ENCODE results near the gene NFX1. TPM values are rescaled to one million over a fixed set of nuclear protein-coding genes. Genes with fewer than 3 reads are reported as not detected.

The NFX1 gene
- total RNA-seq, 1 donor from 2014 or later = 27.8 TPM

- Mint-ChIP-seq H3K4me1 (ENCODE audit: low read depth, unreplicated experiment) (peaks cover 20% of the 10 kb centered on the region), H3K4me3 (ENCODE audit: unreplicated experiment) (no peak overlapping the region), H3K27ac (ENCODE audit: unreplicated experiment) (no peak overlapping the region), H3K9me3 (ENCODE audit: unreplicated experiment) (no peaks in the 10 kb centered on the region), H3K27me3 (ENCODE audit: low read depth, unreplicated experiment) (no peaks in the 10 kb centered on the region), H3K36me3 (ENCODE audit: low read depth, unreplicated experiment) (peaks cover 26% of the 10 kb centered on the region)
- Histone ChIP-seq H3K9ac (ENCODE audit: low read length) (no peak overlapping the region), H3K27ac (ENCODE audit: low read depth, low read length) (no peak overlapping the region), H3K4me2 (ENCODE audit: low read length) (no peak overlapping the region), H2AFZ (ENCODE audit: low read depth, low read length) (no peak overlapping the region), H4K20me1 (ENCODE audit: insufficient read depth, low read length) (no peaks in the 10 kb centered on the region), H3K9me3 (ENCODE audit: insufficient read depth, low read depth, low read length) (no peaks in the 10 kb centered on the region), H3K4me1 (ENCODE audit: insufficient read depth, low read length) (peaks cover 20% of the 10 kb centered on the region), H3K79me2 (ENCODE audit: insufficient read depth, low read length) (peaks cover 5% of the 10 kb centered on the region), H3K4me3 (ENCODE audit: insufficient read depth, low read depth, low read length) (no peak overlapping the region), H3K36me3 (ENCODE audit: insufficient read depth, low read length) (peaks cover 38% of the 10 kb centered on the region), H3K27me3 (ENCODE audit: insufficient read depth, low read length) (no peaks in the 10 kb centered on the region)
- TF ChIP-seq CTCF (IDR thresholded peaks at IDR 0.05; ENCODE audit: insufficient read depth, low read depth, low read length) = no peak
- no peak for TF ChIP-seq EZH2 (IDR thresholded peaks at IDR 0.05; ENCODE audit: insufficient read depth, low read length)
- FAIRE-seq = peak; percentile 37
- DNase-seq (ENCODE audit: low read depth) = no peak
Measured at GRCh38 chr9:33318225-33318624, 27.9 kb downstream of the NFX1 start.

- H3K4me3 Mint-ChIP-seq (ENCODE audit: unreplicated experiment) = no peak overlapping the region
- no peak overlapping the region for H3K9ac ChIP-seq (ENCODE audit: low read length)
- FAIRE-seq = no peak
Measured at GRCh38 chr9:33318781-33319180, 28.5 kb downstream of the NFX1 start.

More at GRCh38 chr9:33318781-33319180, 28.5 kb downstream of the NFX1 start:
- Histone ChIP-seq H4K20me1 (ENCODE audit: insufficient read depth, low read length) (no peaks in the 10 kb centered on the region), H3K27ac (ENCODE audit: low read depth, low read length) (no peak overlapping the region), H3K4me2 (ENCODE audit: low read length) (no peak overlapping the region), H2AFZ (ENCODE audit: low read depth, low read length) (no peak overlapping the region), H3K36me3 (ENCODE audit: insufficient read depth, low read length) (peaks cover 34% of the 10 kb centered on the region), H3K27me3 (ENCODE audit: insufficient read depth, low read length) (no peaks in the 10 kb centered on the region), H3K4me3 (ENCODE audit: insufficient read depth, low read depth, low read length) (no peak overlapping the region), H3K79me2 (ENCODE audit: insufficient read depth, low read length) (peaks cover 5% of the 10 kb centered on the region), H3K4me1 (ENCODE audit: insufficient read depth, low read length) (peaks cover 20% of the 10 kb centered on the region), H3K9me3 (ENCODE audit: insufficient read depth, low read depth, low read length) (no peaks in the 10 kb centered on the region)
- Mint-ChIP-seq H3K27ac (ENCODE audit: unreplicated experiment) (peak overlapping the region; percentile 97), H3K9me3 (ENCODE audit: unreplicated experiment) (no peaks in the 10 kb centered on the region), H3K27me3 (ENCODE audit: low read depth, unreplicated experiment) (no peaks in the 10 kb centered on the region), H3K4me1 (ENCODE audit: low read depth, unreplicated experiment) (peaks cover 20% of the 10 kb centered on the region), H3K36me3 (ENCODE audit: low read depth, unreplicated experiment) (peaks cover 24% of the 10 kb centered on the region)
- DNase-seq (ENCODE audit: low read depth) = no peak
- TF ChIP-seq EZH2 (IDR thresholded peaks at IDR 0.05; ENCODE audit: insufficient read depth, low read length) (no peak), CTCF (IDR thresholded peaks at IDR 0.05; ENCODE audit: insufficient read depth, low read depth, low read length) (no peak)
